Activated T-helper 1 cell treated with anti-CD3 and anti-CD28 coated beads, Interleukin-2, amount 50 U/mL, for 16 hours (primary cell): ENCODE data around the gene VASH1.
A peak's percentile ranks its signal among the peaks of the same experiment; 100 is the strongest.

Experiments used
- DNase-seq, 2 donors: peaks; one replicate each; pipeline ENCODE4 v3.0.0-alpha.2; 2020; ENCODE audit warnings: low read depth in 1 of 2, low spot score in 1 of 2

The VASH1 gene

GRCh38 chr14:76782885-76783566, 21.8 kb downstream of the VASH1 start:
- no peak for DNase-seq

GRCh38 chr14:76784266-76784874, 23.1 kb downstream of the VASH1 start:
- DNase-seq = no peak

DNA sequence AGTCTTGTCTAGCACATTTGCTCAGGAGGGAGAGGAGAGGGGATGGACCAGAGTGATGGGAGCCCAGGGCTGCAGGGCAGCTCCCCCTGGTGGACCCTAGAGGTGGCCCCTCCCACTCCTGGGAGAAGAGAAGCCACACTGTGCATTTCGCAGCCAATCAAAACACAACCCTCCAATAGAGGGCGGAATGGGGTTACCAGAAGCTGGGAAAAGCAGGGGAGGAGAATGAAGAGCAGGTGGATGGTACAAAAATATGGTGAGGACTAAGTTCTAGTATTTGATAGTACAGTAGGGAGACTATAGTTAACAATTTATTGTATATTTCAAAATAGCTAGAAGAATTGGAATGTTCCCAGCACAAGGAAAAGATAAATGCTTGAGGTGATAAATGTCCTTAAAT, 23.6 kb downstream of the VASH1 start:
- DNase-seq = peak; percentile 36 to 40

DNA sequence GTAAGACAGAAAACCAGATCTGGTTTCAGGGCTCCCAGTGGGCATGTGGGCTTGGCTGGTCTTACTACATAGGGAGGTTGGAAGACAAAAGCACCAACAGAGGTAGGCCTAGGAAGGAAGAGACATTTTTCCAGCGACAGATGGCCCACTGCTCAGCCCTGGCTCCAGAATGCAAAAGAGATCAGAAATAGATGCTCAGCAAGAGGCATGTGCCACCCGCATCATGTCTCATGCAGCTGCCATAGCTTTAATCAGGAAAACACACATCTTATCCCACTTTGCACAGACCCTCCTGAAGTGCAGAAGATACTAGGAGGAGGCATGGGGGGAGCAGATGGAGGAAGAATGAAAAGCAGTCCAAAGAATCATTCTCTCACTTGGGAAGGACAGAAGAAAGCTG, 25.3 kb downstream of the VASH1 start:
- DNase-seq = no peak

GRCh38 chr14:76792422-76792821, 31.2 kb downstream of the VASH1 start:
- DNase-seq = no peak

DNA sequence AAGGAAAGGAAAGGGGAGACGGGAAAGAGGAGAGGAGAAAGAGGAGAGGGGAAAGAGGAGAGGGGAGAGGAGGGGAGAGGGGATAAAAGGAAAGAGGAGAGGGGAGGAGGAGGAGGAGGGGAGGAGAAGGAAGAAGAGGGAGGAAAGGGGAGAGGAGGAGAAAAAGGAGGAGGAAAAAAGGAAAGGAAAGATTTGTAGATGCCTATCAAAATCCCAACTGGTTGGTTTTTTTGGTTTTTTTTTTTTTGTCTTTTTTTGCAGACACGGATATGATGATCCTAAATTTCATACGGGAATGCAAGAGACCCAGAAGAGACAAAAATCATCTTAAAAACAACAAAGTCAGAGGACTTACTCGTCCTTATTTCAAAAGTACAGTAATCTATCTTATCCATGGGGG, 32.1 kb downstream of the VASH1 start:
- DNase-seq = no peak

DNA sequence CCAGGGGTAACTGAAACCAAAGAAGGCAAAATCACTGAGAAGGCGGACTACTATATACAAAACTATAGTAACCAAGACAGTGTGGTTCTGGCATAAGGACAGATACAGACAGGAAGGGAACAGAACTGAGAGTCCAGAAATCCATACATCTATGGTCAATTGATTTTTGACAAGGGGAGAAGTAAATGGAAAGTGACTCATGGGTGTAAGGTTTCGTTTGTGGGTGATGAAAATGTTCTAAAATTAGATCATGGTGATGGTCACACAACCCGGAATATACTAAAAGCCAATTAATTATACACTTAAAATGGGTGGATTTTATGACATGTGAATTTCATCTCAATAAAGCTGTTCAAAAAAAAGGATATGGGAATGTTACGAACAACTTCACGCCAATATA, 32.7 kb downstream of the VASH1 start:
- DNase-seq = no peak

- DNase-seq = no peak
Observed at GRCh38 chr14:76806446-76806845, 45.2 kb downstream of the VASH1 start.

GRCh38 chr14:76808011-76808410, 46.7 kb downstream of the VASH1 start:
- no peak for DNase-seq

GRCh38 chr14:76808990-76809389, 47.7 kb downstream of the VASH1 start:
- no peak for DNase-seq

- DNase-seq = no peak
Observed at GRCh38 chr14:76810525-76810924, 49.3 kb downstream of the VASH1 start.

- no peak for DNase-seq
Observed at GRCh38 chr14:76810953-76811400, 49.7 kb downstream of the VASH1 start.

- no peak for DNase-seq
Observed at GRCh38 chr14:76811561-76811960, 50.3 kb downstream of the VASH1 start.

DNA sequence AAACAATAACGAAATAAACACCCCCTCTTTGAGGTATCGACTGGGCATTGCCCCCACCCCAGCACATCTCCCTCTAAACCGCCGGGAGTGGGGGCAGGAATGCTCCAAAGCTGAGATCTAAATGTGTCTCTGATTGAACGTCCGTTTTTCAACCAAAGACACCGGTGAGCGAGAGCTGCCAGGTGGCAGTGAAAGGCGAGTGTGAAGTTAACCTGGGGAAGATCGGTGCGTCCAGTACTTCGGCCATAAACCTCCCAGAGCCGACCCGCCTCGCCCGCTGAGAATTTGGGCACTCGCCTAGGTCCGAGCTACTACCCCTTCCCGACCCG, 50.8 kb downstream of the VASH1 start:
- no peak for DNase-seq

GRCh38 chr14:76812422-76813383, 51.4 kb downstream of the VASH1 start, which contains the start of gene ANGEL1:
Gene ANGEL1, minus strand, starts transcription at chr14:76812882. Its CDS starts 55 bp downstream, at chr14:76812827.
- DNase-seq = peak; percentile 96 to 98

DNA sequence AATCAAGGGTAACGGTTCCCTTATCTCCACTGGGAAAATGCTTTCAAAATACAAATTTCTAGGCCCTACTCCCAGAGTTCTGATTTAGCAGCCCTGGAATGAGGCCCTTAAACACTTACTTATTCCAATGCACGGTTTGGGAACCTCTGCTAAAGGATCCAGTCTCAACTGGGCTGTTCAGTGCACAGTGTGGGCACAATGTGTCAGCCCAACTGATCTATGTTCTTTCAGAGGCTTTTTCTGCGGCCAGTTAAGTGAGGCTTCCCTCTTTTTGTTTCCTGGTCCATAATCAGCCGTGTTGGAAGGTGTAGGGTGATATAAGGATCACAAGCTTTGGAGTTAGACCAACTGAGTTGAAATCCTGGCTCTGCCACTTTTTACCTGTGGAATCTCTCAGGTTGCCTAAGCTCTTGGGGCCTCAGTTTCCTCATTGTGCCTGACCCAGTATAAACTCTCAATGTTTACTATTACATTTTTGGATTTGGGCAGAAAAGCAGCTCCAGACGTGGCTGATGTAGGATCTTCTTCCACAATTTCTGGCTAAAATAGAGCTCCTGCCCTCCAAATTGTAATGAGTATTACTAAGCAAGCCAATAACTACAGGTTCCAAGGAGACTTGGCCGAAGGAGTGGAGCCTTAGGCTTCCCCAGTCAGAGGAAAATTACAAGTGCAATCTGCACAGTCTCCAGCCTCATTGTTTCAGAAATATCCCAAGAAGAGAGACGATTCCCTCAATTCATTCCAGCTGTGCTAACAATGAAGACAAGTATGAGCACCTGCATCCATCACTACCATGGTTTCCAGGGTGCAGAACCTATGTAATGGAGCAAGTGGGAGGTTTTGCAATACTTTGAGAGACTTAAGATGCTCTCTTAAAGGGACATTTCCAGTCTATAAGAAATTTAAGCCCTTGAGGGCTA, 53.7 kb downstream of the VASH1 start:
- DNase-seq = no peak

DNA sequence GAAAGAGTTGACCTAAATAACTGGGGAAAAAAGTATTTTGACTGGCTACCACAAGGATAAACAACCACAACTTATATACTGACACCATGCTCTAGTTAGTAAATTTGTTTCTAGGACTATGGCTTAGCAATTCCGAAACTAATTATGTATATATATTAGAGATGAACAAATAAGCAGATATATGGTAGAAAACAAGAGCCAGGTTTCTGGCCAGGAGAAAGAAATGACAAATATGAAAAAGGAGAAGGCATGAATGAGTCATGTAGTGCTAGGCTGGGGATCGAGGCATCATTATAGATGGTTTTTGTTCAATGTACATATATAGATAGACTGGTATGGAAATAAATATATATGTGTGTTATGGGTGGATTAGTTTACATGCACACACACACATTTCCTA, 59.4 kb downstream of the VASH1 start:
- DNase-seq = no peak

- no peak for DNase-seq
Observed at GRCh38 chr14:76826122-76826521, 64.9 kb downstream of the VASH1 start, which contains the start of gene LRRC74A. Gene LRRC74A, plus strand, starts transcription at chr14:76826408. Its CDS starts 290 bp downstream, at chr14:76826698.

DNA sequence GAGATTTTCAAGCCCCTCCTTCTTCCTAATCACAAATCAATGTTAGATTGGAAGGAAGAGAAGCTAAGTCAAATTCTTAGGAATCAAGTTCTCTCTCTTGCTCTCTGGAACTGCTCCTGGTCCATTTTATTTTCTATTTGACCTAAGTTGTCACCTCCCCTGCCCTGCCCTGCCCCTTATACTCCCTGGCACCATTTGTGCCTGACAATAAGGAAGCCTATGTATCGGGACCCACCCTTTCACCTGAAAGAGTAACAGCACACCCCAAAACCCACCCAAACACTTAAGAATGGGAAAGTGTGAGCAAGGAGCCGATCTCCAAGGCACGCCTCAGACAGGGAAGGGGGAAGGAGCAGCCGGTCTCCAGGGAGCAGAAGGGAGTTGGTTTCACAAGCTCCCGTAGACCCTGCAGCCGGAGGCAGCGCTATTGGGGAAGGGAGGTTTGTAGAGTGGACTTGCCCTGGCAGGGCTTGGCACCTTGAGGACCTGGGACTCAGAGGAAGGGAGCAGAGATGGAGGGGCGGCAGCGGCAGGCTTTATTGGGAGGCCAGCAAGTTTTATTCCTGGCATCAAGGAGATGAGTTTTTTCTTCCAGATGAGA, 66.5 kb downstream of the VASH1 start:
- DNase-seq = no peak

GRCh38 chr14:76828339-76829012, 67.2 kb downstream of the VASH1 start:
- DNase-seq = no peak
